Endodermal cell (in vitro differentiated cells): ENCODE data around the gene ESRP2. TPM values are rescaled to one million over a fixed set of nuclear protein-coding genes. Genes with fewer than 3 reads are reported as not detected.

Experiments
- DNase-seq: peaks from one replicate; pipeline ENCODE4 v3.0.0-alpha.2; 2017
- H3K27ac ChIP-seq: 2 replicates; pipeline ENCODE4 v1.5.1; 2013; ENCODE audit warnings: mild to moderate bottlenecking, low read depth, low read length, moderate library complexity
- H3K27me3 ChIP-seq: 2 replicates; pipeline ENCODE4 v1.6.1; 2013; ENCODE audit warnings: mild to moderate bottlenecking, low read length, moderate library complexity; ENCODE audit not compliant: insufficient read depth, control insufficient read depth, poor library complexity, severe bottlenecking
- H3K36me3 ChIP-seq: 2 replicates; pipeline ENCODE4 v1.7.0; 2013; ENCODE audit warnings: mild to moderate bottlenecking, low read length, moderate library complexity; ENCODE audit not compliant: control insufficient read depth, insufficient read depth
- H3K4me1 ChIP-seq: one replicate; pipeline ENCODE4 v1.7.0; 2013; ENCODE audit warnings: low read length; ENCODE audit not compliant: control insufficient read depth, insufficient read depth
- H3K4me3 ChIP-seq: 2 replicates; pipeline ENCODE4 v1.5.1; 2013; ENCODE audit warnings: mild to moderate bottlenecking, low read length, moderate library complexity
- H3K9ac ChIP-seq: 2 replicates; pipeline ENCODE4 v1.6.1; 2013; ENCODE audit warnings: mild to moderate bottlenecking, low read length, moderate library complexity; ENCODE audit not compliant: poor library complexity, severe bottlenecking; ENCODE audit errors: extremely low read depth
- H3K9me3 ChIP-seq: 2 replicates; pipeline ENCODE4 v1.6.1; 2013; ENCODE audit warnings: mild to moderate bottlenecking, low read length, moderate library complexity; ENCODE audit not compliant: control insufficient read depth
- H3K27ac Mint-ChIP-seq: 2 replicates; pipeline ENCODE4 v1.8.0; 2020; ENCODE audit warnings: mixed read lengths
- H3K27me3 Mint-ChIP-seq: 2 replicates; pipeline ENCODE4 v1.8.0; 2021; ENCODE audit warnings: mild to moderate bottlenecking, mixed read lengths; ENCODE audit not compliant: insufficient read depth
- H3K36me3 Mint-ChIP-seq: 2 replicates; pipeline ENCODE4 v1.8.0; 2020; ENCODE audit warnings: low read depth, mixed read lengths
- H3K4me1 Mint-ChIP-seq: 2 replicates; pipeline ENCODE4 v1.8.0; 2020; ENCODE audit warnings: mixed read lengths
- H3K4me3 Mint-ChIP-seq: 2 replicates; pipeline ENCODE4 v1.8.0; 2020; ENCODE audit warnings: mild to moderate bottlenecking, moderate library complexity, mixed read lengths
- H3K9me3 Mint-ChIP-seq: 2 replicates; pipeline ENCODE4 v1.8.0; 2020; ENCODE audit warnings: mild to moderate bottlenecking, mixed read lengths
- WGBS, 2 experiments: methylation state at CpG; one replicate each; pipeline versions ENCODE4 v1.1.5 to v1.1.7; 2013; ENCODE audit warnings: missing lambda C conversion rate in 2 of 2, mixed read lengths in 1 of 2; ENCODE audit not compliant: insufficient coverage in 1 of 2, insufficient read length in 1 of 2; 5-methylcytosine and 5-hydroxymethylcytosine counted together
- total RNA-seq, 2 donors: library from RNA; stranded (reverse); fragmentation: NEBNext Ultra II Directional in 1 of 2; extraction: Animal tissue kit (Norgen Biotek cat#: 25700) in 1 of 2; gene quantifications; 2 replicates in 1 of 2; 3 replicates in 1 of 2; pipeline ENCODE4 v1.2.1, GENCODE V29; 2021
- TF ChIP-seq, protein P1 (sequence below): fragments of 200-600 bp; sonication (generic); conservative IDR thresholded peaks from 2 replicates; pipeline ENCODE4 v1.5.0; 2021; ENCODE audit warnings: antibody characterized with exemption, mild to moderate bottlenecking

ESRP2 gene
- total RNA-seq, 2 donors from 2014 or later, result 51.8 to 56.4 TPM

DNA sequence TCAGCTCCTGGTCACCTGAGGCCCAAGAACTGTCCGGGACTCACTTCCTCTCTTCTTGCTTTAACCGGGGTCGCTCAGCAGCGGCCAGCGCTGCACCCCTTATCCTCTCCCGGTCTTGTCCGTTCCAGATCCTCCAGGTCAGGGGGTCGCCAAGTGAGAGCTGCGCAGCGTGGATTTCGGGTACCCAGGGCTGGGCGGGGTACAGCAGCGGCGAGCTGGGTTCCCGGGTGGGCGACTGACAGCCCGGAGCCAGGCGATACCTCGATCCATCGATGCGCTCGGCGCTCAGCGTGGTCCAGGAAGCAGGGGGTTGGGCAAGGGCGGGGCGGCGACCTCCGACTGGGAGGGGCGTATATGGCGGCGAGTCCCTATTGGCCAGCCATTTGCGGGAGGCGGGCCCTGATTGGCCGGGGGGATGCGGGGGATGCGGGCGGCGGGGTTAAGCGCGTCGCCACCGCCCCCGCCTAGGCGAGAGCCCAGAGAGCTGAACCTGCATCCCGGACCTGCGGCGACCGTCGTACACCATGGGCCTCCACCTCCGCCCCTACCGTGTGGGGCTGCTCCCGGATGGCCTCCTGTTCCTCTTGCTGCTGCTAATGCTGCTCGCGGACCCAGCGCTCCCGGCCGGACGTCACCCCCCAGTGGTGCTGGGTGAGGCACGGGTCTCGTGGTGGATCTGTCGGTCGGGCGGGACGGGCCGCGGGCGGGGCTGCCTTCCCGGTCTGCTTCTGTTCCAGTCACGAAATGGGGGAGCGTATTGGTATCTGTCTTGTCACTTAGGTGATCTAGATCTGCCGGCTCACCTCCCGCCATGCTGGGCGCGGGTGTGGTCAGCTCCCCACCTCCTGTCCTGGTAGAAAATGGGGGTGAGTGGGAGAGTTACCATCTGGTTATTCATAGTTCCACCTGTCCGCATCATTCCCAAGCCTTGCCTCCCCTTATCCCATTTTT, 9.3 kb upstream of the ESRP2 start, which contains the start of gene PLA2G15:
Gene PLA2G15 (plus strand): TSS at position 471 of the 951 bp plus-strand sequence. CDS start 54 bp downstream, at position 525.
- peaks cover 9% of the 10 kb centered on the region for H3K36me3 Mint-ChIP-seq
- H3K27ac Mint-ChIP-seq, result peak within 1 kb of the TSS; percentile 18
- Histone ChIP-seq H3K4me3 (peak within 1 kb of the TSS; percentile 96), H3K27me3 (peaks cover 9% of the 10 kb centered on the region), H3K36me3 (no peaks in the 10 kb centered on the region), H3K27ac (no peak within 1 kb of the TSS), H3K4me1 (peaks cover 3% of the 10 kb centered on the region), H3K9me3 (no peaks in the 10 kb centered on the region), H3K9ac (no peak within 1 kb of the TSS)
- H3K27me3 Mint-ChIP-seq, result peaks cover 35% of the 10 kb centered on the region
- DNase-seq, result peak; percentile 99
- H3K9me3 Mint-ChIP-seq, result no peaks in the 10 kb centered on the region
- peaks cover 4% of the 10 kb centered on the region for H3K4me1 Mint-ChIP-seq
- WGBS, 2 experiments, result 0 to 2% methylated on average over 42 to 75 of the region's 75 CpGs
- peak within 1 kb of the TSS; percentile 77 for H3K4me3 Mint-ChIP-seq
- TF ChIP-seq, protein P1, sequence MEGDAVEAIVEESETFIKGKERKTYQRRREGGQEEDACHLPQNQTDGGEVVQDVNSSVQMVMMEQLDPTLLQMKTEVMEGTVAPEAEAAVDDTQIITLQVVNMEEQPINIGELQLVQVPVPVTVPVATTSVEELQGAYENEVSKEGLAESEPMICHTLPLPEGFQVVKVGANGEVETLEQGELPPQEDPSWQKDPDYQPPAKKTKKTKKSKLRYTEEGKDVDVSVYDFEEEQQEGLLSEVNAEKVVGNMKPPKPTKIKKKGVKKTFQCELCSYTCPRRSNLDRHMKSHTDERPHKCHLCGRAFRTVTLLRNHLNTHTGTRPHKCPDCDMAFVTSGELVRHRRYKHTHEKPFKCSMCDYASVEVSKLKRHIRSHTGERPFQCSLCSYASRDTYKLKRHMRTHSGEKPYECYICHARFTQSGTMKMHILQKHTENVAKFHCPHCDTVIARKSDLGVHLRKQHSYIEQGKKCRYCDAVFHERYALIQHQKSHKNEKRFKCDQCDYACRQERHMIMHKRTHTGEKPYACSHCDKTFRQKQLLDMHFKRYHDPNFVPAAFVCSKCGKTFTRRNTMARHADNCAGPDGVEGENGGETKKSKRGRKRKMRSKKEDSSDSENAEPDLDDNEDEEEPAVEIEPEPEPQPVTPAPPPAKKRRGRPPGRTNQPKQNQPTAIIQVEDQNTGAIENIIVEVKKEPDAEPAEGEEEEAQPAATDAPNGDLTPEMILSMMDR, result no peak

DNA sequence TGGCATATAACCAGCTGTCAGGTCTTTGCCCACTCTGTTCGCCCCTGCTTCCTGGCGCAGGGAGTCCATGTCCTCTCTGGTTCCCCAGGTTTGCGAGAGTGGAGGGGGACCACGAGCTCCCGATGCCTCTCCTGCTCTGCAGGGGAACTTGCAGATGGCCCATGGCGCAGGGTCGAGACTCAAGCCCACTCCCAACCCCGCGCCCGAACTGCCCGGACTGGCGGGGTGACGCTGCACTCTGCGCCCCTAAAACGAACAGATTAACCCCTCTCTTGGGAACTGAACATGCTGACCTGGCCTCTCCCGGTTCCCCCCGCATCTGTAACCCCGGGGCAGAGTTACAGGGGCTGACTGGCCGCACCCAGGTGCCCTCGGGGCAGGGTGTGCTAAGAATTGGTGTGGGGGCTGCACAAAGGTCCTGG, 8.6 kb upstream of the ESRP2 start:
- Mint-ChIP-seq H3K27ac (no peak overlapping the region), H3K4me1 (peaks cover 4% of the 10 kb centered on the region), H3K36me3 (peaks cover 5% of the 10 kb centered on the region), H3K4me3 (peak overlapping the region; percentile 77), H3K9me3 (peaks cover 3% of the 10 kb centered on the region), H3K27me3 (peaks cover 39% of the 10 kb centered on the region)
- peaks cover 9% of the 10 kb centered on the region for H3K27me3 ChIP-seq
- H3K9me3 ChIP-seq, result no peaks in the 10 kb centered on the region
- TF ChIP-seq, protein P1, result no peak
- no peaks in the 10 kb centered on the region for H3K36me3 ChIP-seq
- no peak overlapping the region for H3K9ac ChIP-seq
- no peak for DNase-seq
- H3K27ac ChIP-seq, result no peak overlapping the region
- peak overlapping the region; percentile 96 for H3K4me3 ChIP-seq
- peaks cover 3% of the 10 kb centered on the region for H3K4me1 ChIP-seq
- 23 to 25% methylated on average over 8 to 20 of the region's 20 CpGs for WGBS, 2 experiments

GRCh38 chr16:68242926-68243858, 7.3 kb upstream of the ESRP2 start:
- Mint-ChIP-seq H3K27me3 (peaks cover 45% of the 10 kb centered on the region), H3K4me1 (peaks cover 4% of the 10 kb centered on the region), H3K9me3 (peaks cover 12% of the 10 kb centered on the region), H3K27ac (no peak overlapping the region), H3K36me3 (no peaks in the 10 kb centered on the region), H3K4me3 (no peak overlapping the region)
- peaks cover 3% of the 10 kb centered on the region for H3K4me1 ChIP-seq
- H3K9me3 ChIP-seq, result no peaks in the 10 kb centered on the region
- H3K27me3 ChIP-seq, result peaks cover 9% of the 10 kb centered on the region
- no peak overlapping the region for H3K27ac ChIP-seq
- H3K36me3 ChIP-seq, result no peaks in the 10 kb centered on the region
- WGBS, 2 experiments, result 86 to 90% methylated on average over 5 to 8 of the region's 9 CpGs
- DNase-seq, result no peak
- TF ChIP-seq, protein P1, result no peak
- no peak overlapping the region for H3K4me3 ChIP-seq
- no peak overlapping the region for H3K9ac ChIP-seq
